ENCODE results near the gene NXT1. TPM values are rescaled to one million over a fixed set of nuclear protein-coding genes. Genes with fewer than 3 reads are reported as not detected.

Gene NXT1
- total and polyA plus RNA-seq, 2 donors (not counting 1 experiment from before 2014, with no cell fraction given): 14.1 to 17.2 TPM

DNA sequence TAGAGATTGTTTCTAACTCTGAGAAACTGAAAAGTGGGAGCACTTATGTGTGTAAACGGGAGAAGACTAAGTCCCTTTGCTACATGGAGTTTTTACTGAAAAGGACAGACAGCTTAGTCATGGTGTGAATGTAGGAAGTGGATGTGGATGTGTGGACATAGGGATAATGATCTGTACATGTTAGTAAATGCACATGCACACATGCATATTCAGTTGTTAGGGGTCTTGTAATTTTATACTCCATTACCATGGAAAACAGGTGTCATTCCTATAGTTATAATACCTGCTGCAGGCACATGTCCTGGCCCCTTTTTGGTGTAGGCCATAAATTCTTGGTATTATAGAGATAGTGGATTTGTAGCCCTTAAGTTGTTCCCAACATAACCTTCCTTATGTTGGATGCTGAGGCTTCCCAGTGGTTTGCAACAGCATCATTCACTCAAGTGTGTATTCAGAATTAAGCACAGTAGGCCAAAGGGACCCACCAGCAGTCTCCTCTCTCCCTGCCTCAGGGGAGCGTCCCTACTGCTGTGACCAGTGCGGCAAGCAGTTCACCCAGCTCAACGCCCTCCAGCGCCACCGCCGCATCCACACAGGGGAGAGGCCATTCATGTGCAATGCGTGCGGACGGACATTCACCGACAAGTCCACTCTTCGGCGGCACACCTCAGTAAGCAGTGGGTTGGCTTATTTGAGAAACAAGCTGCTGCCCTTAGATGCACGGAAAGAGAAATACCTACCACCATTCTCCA is 18.7 kb downstream of the NXT1 start:
- Histone ChIP-seq H3K27me3 (ENCODE audit: control insufficient read depth, insufficient read depth, low read length) (no peaks in the 10 kb centered on the region), H3K4me2 (ENCODE audit: extremely low read depth, insufficient read depth, low read length) (no peak overlapping the region), H3K4me3 (replicated peaks in 1 of 4; ENCODE audit: control extremely low read depth in 1 of 4, insufficient read depth in 1 of 4, low read depth in 3 of 4, low read length in 4 of 4) (no peak overlapping the region), H3K4me1 (ENCODE audit: control insufficient read depth, extremely low read depth, insufficient read depth, low read length) (peaks cover 3% of the 10 kb centered on the region), H3K79me2 (ENCODE audit: control insufficient read depth, insufficient read depth, low read length) (peaks cover 36% of the 10 kb centered on the region), H3K36me3 (ENCODE audit: control insufficient read depth, insufficient read depth, low read length) (peaks cover 18% of the 10 kb centered on the region), H2AFZ (ENCODE audit: low read length) (no peak overlapping the region), H3K27ac (ENCODE audit: insufficient read depth, low read length) (no peak overlapping the region), H4K20me1 (ENCODE audit: control insufficient read depth, extremely low read depth, insufficient read depth, low read length) (no peaks in the 10 kb centered on the region), H3K9me3 (ENCODE audit: control insufficient read depth, insufficient read depth, low read depth, low read length) (no peaks in the 10 kb centered on the region), H3K9ac (ENCODE audit: insufficient read depth, low read length) (no peak overlapping the region)
- TF ChIP-seq, protein P1, sequence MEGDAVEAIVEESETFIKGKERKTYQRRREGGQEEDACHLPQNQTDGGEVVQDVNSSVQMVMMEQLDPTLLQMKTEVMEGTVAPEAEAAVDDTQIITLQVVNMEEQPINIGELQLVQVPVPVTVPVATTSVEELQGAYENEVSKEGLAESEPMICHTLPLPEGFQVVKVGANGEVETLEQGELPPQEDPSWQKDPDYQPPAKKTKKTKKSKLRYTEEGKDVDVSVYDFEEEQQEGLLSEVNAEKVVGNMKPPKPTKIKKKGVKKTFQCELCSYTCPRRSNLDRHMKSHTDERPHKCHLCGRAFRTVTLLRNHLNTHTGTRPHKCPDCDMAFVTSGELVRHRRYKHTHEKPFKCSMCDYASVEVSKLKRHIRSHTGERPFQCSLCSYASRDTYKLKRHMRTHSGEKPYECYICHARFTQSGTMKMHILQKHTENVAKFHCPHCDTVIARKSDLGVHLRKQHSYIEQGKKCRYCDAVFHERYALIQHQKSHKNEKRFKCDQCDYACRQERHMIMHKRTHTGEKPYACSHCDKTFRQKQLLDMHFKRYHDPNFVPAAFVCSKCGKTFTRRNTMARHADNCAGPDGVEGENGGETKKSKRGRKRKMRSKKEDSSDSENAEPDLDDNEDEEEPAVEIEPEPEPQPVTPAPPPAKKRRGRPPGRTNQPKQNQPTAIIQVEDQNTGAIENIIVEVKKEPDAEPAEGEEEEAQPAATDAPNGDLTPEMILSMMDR (conservative IDR thresholded peaks at IDR 0.05 in 1 of 2, IDR thresholded peaks at IDR 0.05 in 1 of 2; ENCODE audit: low read depth in 1 of 2, low read length in 2 of 2): no peak
- no peak for TF ChIP-seq EZH2 (IDR thresholded peaks at IDR 0.05; ENCODE audit: low read length, missing control alignments)
- DNase-seq (ENCODE audit: low read depth in 2 of 2): no peak

DNA sequence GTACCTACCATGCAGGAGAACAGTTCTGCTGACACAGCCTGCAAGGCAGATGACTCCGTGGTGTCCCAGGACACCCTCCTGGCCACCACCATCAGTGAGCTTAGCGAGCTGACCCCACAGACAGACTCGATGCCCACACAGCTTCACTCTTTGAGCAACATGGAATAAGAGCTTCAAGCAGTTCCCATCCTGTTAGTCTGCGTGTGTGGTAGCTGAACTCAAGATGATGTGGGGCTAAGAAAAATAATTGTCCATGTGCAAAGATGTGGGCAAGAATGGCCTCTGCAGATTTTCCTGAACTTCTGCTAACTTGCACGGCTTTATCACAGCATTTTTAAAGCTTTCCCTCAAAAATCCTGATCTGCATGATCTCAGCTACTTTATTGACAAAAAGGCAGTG is 19.7 kb downstream of the NXT1 start:
- DNase-seq (ENCODE audit: low read depth in 2 of 2): no peak
- peaks cover 26% of the 10 kb centered on the region for H3K79me2 ChIP-seq (ENCODE audit: control insufficient read depth, insufficient read depth, low read length)
- no peak overlapping the region for H3K9ac ChIP-seq (ENCODE audit: insufficient read depth, low read length)
- no peak overlapping the region for H3K4me2 ChIP-seq (ENCODE audit: extremely low read depth, insufficient read depth, low read length)
- H2AFZ ChIP-seq (ENCODE audit: low read length): no peak overlapping the region
- no peak overlapping the region for H3K4me3 ChIP-seq (replicated peaks in 1 of 4; ENCODE audit: control extremely low read depth in 1 of 4, insufficient read depth in 1 of 4, low read depth in 3 of 4, low read length in 4 of 4)
- H3K9me3 ChIP-seq (ENCODE audit: control insufficient read depth, insufficient read depth, low read depth, low read length): no peaks in the 10 kb centered on the region
- peaks cover 20% of the 10 kb centered on the region for H3K36me3 ChIP-seq (ENCODE audit: control insufficient read depth, insufficient read depth, low read length)
- H4K20me1 ChIP-seq (ENCODE audit: control insufficient read depth, extremely low read depth, insufficient read depth, low read length): no peaks in the 10 kb centered on the region
- peaks cover 3% of the 10 kb centered on the region for H3K4me1 ChIP-seq (ENCODE audit: control insufficient read depth, extremely low read depth, insufficient read depth, low read length)
- no peaks in the 10 kb centered on the region for H3K27me3 ChIP-seq (ENCODE audit: control insufficient read depth, insufficient read depth, low read length)
- no peak overlapping the region for H3K27ac ChIP-seq (ENCODE audit: insufficient read depth, low read length)
- TF ChIP-seq, protein P1 (conservative IDR thresholded peaks at IDR 0.05 in 1 of 2, IDR thresholded peaks at IDR 0.05 in 1 of 2; ENCODE audit: low read depth in 1 of 2, low read length in 2 of 2): no peak
- no peak for TF ChIP-seq EZH2 (IDR thresholded peaks at IDR 0.05; ENCODE audit: low read length, missing control alignments)

DNA sequence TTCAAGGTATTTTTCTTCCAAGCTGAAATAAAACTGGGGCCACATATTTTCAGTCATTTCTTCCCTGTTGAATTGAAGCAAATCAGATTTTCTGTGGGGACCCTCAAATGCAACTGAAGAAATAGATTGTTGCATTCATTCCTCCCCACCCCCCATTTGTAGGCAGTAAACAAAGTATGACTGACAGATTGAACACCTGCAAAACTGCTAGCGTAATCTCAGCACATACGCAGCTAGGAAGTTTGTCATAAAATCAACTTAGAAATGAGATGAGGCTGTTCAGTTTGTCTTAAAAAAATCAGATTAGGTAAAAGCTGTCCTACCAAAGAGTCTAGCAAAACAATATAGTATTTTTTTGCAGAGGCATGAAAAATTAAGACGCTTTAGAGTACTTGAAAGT is 20.3 kb downstream of the NXT1 start:
- peaks cover 3% of the 10 kb centered on the region for H3K4me1 ChIP-seq (ENCODE audit: control insufficient read depth, extremely low read depth, insufficient read depth, low read length)
- no peak overlapping the region for H3K27ac ChIP-seq (ENCODE audit: insufficient read depth, low read length)
- H3K36me3 ChIP-seq (ENCODE audit: control insufficient read depth, insufficient read depth, low read length): peaks cover 19% of the 10 kb centered on the region
- no peak overlapping the region for H3K9ac ChIP-seq (ENCODE audit: insufficient read depth, low read length)
- peaks cover 20% of the 10 kb centered on the region for H3K79me2 ChIP-seq (ENCODE audit: control insufficient read depth, insufficient read depth, low read length)
- no peaks in the 10 kb centered on the region for H3K27me3 ChIP-seq (ENCODE audit: control insufficient read depth, insufficient read depth, low read length)
- no peak for TF ChIP-seq EZH2 (IDR thresholded peaks at IDR 0.05; ENCODE audit: low read length, missing control alignments)
- TF ChIP-seq, protein P1 (conservative IDR thresholded peaks at IDR 0.05 in 1 of 2, IDR thresholded peaks at IDR 0.05 in 1 of 2; ENCODE audit: low read depth in 1 of 2, low read length in 2 of 2): no peak
- H3K4me2 ChIP-seq (ENCODE audit: extremely low read depth, insufficient read depth, low read length): no peak overlapping the region
- no peak overlapping the region for H3K4me3 ChIP-seq (replicated peaks in 1 of 4; ENCODE audit: control extremely low read depth in 1 of 4, insufficient read depth in 1 of 4, low read depth in 3 of 4, low read length in 4 of 4)
- no peaks in the 10 kb centered on the region for H4K20me1 ChIP-seq (ENCODE audit: control insufficient read depth, extremely low read depth, insufficient read depth, low read length)
- DNase-seq (ENCODE audit: low read depth in 2 of 2): no peak
- H3K9me3 ChIP-seq (ENCODE audit: control insufficient read depth, insufficient read depth, low read depth, low read length): no peaks in the 10 kb centered on the region
- H2AFZ ChIP-seq (ENCODE audit: low read length): no peak overlapping the region
